Stimulated activated CD4-positive, alpha-beta T cell treated with anti-CD3 and anti-CD28 coated beads, Interleukin-1b, Interleukin-23, amount 100 ng/mL, for 4 hours (primary cell): ENCODE data around the gene STX19.
A peak's percentile ranks its signal among the peaks of the same experiment; 100 is the strongest.
"Not testable (repeated sequence)": the region's sequence is repeated elsewhere in the genome, so short reads cannot be mapped to it uniquely, and the experiment has no call there.

Experiments
- DNase-seq, 2 donors: peaks; one replicate each; pipeline ENCODE4 v3.0.0-alpha.2; 2020; ENCODE audit warnings: low read depth in 2 of 2

STX19 gene, protein sequence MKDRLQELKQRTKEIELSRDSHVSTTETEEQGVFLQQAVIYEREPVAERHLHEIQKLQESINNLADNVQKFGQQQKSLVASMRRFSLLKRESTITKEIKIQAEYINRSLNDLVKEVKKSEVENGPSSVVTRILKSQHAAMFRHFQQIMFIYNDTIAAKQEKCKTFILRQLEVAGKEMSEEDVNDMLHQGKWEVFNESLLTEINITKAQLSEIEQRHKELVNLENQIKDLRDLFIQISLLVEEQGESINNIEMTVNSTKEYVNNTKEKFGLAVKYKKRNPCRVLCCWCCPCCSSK

GRCh38 chr3:94028093-94028837, at the start of gene STX19:
TSS of gene STX19 (minus strand) at chr3:94028597. CDS start at chr3:94015269, 13,328 bp downstream.
- no peak for DNase-seq

GRCh38 chr3:94076055-94076454, 47.7 kb upstream of the STX19 start:
- DNase-seq, result no peak

GRCh38 chr3:94071713-94072284, 43.4 kb upstream of the STX19 start:
- DNase-seq, result no peak

DNA sequence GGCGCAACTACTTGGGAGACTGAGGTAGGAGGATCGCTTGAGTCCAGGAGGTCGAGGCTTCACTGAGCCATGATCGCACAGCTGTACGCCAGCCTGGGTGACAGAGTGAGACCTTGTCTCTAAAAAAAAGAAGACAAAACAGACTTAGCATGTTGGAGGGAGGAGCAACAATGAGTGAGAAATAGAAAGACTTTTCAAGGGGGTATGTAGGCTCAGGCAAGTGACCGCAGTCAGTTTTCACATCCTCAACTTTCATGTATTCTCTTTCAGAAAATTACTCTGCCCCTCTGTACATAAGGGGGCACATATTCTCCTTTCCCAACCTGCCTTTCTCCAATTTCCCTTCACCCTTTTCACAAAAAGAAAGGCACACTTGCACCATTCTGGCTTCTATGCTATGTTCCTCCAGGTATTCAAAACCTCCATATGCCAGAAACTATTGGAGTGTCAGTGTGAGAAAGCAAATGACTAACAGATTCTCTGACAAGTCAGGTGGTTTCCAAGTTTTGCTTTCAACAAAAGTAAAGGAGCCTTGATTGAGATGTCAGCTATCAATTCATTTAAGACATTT, 42.0 kb upstream of the STX19 start:
- no peak for DNase-seq

DNA sequence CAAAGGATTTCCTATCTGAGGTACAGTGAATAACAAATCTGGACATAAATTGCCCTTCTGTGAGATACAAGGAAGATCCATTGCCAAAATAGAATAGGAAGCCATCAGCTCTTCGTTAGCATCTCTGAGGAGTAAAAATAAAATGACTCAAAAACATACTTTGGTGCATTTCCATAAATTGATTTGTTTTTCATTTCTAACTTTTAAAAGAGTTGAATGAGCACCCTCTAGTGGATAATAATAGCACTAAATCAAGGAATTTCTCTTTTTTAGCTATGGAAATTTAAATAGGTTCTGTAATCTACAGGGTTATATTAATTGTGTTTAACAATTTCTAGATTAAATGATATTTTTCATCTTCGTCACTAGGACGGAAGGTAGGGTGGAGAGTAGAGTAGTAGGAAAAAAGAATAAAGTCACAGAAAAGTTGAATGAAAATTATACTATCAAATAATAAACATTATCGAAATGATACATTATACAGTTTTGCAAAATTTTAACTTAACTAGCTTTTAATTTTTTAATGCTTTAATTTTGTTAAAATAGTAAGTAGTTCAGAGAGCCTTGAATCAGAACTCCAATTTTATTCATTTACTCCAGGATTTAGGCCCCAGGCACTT, 40.9 kb upstream of the STX19 start:
- DNase-seq, result no peak

DNA sequence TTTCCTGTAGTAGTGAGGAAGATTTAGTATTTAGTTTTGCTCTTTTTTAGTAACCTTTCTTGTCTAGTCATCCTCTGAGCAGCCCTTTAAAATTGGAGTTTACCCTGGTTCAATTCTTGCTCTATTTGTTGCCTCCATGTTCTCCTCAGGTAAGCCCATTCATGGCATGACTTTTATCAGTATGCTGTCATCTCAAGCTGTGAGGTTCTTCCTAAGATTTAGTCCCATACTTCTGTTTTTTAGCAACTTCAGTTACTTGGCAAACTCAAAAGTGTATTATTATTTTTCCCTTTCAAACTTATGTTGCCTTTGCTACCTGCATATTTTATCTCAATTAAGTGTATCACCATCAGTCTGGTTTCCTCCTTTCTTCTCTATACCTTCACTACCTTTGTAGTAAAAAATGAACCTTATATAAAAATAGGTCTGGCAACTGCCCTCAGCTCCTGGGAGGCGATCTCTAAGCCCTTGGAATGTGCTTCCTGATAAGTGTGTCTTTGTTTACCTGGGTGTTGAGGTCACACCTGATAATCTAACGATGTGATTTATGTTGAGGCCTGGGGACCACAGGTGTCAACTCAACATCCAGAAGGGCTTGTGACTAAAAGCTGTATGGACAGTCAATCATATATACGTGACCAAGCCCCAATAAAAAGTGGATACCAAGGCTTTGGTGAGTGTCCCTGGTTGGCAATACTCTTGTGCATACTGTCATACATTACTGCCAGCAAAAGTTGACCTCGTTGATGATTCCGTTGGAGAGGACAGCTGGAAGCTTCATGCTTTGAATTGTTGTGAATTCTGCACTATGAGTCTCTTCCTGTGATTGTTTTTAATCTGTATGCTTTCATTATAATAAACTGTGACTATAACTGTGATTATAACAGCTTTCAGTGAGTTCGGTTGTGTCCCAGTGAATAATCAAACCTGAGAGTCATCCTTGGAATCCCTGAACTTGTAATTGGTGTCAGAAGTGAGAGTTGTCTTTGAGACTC, 38.4 kb upstream of the STX19 start:
- no peak for DNase-seq

DNA sequence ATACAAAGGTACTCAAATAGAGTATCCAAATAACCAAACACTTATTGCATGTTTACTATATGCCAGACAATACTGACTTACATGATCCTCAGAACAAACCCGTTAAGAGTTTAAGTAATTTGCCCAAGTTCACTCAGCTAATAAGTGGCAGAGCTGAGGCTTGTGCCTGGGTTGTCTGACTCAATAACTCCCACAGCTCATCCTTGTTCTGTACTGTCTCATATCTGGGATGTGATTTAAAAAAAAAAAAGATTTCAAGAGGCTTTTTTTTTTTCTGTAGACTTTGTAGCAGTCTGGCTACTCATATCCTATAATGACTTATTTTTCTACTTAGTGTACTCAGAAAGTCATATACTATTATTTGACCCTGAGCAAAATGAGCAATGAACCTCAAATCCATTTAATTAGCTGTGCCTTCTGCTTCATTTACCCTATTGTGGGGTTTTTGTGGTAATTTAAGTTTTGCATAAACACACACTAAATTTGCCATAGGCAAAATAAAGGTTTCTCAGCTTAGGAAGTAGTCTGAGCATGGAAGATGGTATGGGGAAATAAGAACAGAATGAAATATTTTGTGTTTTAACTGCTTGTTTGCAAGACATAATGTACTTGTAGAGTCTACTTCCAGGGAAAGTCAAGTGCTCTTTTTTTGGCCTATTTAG, 37.6 kb upstream of the STX19 start:
- no peak for DNase-seq

GRCh38 chr3:94065122-94065521, 36.7 kb upstream of the STX19 start:
- no peak for DNase-seq

- DNase-seq, result no peak
Measured at GRCh38 chr3:94064243-94064860, 36.0 kb upstream of the STX19 start.

DNA sequence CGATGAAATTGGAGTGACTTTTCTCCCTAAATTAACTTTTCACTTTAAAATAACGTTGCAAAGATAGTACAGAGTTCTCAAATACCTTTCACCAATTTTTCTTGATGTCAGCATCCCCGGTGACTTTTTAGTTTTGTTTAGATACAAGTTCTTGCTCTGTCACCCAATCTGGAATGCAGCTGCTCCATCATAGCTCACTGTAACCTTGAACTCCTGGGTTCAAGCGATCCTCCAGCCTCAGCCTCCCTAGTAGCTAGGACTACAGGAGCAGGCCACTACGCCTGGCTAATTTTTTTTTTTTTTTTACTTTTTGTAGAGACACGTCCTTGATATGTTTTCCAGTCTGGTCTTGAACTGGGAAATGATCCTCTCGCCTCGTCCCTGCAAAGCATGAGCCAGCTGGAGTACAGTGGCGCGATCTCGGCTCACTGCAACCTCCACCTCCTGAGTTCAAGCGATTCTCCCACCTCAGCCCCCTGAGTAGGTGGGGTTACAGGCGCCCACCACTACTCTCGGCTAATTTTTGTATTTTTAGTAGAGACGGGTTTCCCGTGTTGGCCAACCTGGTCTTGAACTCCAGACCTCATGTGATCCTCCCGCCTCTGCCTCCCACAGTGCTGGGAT, 35.2 kb upstream of the STX19 start:
- no peak for DNase-seq

GRCh38 chr3:94062513-94063404, 34.4 kb upstream of the STX19 start, which contains the start of the genes DHFR2 and NSUN3:
TSS of gene DHFR2 (minus strand) at chr3:94062916. CDS start at chr3:94061511, 1,405 bp downstream.
TSS of gene NSUN3 (plus strand) at chr3:94063061. CDS start at chr3:94063127, 66 bp downstream.
- DNase-seq, result peak; percentile 55 to 68

DNA sequence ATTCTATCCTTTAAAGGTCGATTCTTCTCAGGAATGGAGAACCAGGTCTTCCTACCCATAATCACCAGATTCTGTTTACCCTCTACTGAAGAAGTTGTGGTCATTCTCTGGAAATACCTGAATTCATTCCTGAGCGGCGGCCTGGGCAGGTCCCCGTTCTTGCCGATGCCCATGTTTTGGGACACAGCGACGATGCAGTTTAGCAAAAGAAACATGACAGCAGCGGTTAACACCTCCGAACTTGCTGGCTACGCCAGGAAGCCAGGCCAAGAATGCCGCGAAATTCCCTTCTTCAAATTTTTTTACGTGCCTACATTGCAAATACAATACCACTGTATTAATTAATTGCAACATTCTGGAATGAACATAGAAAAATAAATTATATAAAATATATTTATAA, 32.9 kb upstream of the STX19 start:
- no peak for DNase-seq

DNA sequence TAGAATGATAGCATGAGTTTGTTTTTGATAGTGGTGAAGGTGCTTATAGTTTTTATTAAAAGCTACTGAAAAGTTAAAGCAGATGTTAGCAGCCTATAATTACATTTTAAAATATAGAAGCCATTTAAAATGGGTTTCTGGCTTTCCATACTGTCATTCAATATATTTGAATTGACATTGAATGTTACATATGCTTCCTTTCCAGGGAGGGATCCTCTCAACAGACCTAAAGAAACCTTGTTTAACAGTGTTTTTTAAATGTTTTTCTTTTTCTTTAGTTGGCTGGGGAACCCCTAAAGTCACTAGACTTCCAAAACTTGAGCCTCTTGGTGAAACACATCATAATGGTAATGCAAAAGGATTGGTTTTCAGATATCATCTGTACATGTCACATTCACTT, 22.1 kb upstream of the STX19 start:
- no peak for DNase-seq

GRCh38 chr3:94049267-94049666, 20.9 kb upstream of the STX19 start:
- DNase-seq, result no peak

GRCh38 chr3:94046533-94046932, 18.1 kb upstream of the STX19 start:
- DNase-seq, result no peak

DNA sequence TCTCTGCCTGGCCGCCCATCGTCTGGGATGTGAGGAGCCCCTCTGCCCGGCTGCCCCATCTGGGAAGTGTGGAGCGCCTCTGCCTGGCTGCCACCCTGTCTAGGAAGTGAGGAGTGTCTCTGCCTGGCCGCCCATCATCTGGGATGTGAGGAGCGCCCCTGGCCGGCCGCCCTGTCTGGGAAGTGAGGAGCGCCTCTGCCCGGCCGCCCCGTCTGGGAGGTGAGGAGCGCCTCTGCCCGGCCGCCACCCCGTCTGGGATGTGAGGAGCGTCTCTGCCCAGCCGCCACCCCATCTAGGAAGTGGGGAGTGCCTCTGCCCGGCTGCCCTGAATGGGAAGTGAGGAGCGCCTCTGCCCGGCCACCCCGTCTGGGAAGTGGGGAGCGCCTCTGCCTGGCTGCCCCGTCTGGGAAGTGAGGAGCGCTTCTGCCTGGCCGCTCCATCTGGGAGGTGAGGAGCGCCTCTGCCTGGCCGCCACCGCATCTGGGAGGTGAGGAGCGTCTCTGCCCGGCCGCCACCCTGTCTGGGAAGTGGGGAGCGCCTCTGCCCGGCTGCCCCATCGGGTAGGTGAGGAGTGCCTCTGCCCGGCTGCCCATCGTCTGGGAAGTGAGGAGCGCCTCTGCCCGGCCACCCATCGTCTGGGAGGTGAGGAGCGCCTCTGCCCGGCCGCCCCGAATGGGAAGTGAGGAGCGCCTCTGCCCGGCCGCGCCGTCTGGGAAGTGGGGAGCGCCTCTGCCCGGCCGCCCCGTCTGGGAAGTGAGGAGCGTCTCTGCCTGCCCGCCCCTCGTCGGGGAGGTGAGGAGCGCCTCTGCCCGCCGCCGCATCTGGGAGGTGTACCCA, 15.9 kb upstream of the STX19 start:
- DNase-seq, result not testable (repeated sequence)

GRCh38 chr3:94043285-94043684, 14.9 kb upstream of the STX19 start:
- no peak for DNase-seq
